ENCODE results near the gene MTHFD2. TPM values are rescaled to one million over a fixed set of nuclear protein-coding genes. Genes with fewer than 3 reads are reported as not detected.

The MTHFD2 gene
- total RNA-seq, 1 donor from 2014 or later = 101 TPM

GRCh38 chr2:74199275-74199701, 873 bp downstream of the MTHFD2 start:
- peaks cover 28% of the 10 kb centered on the region for H3K4me1 Mint-ChIP-seq

GRCh38 chr2:74199871-74200305, 1.5 kb downstream of the MTHFD2 start:
- TF ChIP-seq EZH2 (IDR thresholded peaks at IDR 0.05) = no peak
- TF ChIP-seq CTCF (IDR thresholded peaks at IDR 0.05) = no peak
- TF ChIP-seq EZH2phosphoT487 (IDR thresholded peaks at IDR 0.05) = no peak
- Histone ChIP-seq H3K27ac (no peak overlapping the region), H3K27me3 (no peaks in the 10 kb centered on the region)

More at GRCh38 chr2:74199275-74199701, 873 bp downstream of the MTHFD2 start:
- H3K9me3 ChIP-seq (ENCODE audit: low read depth) = no peaks in the 10 kb centered on the region
- H3K27me3 Mint-ChIP-seq (ENCODE audit: insufficient read depth, low read depth) = peaks cover 6% of the 10 kb centered on the region
- no peak overlapping the region for H3K27ac ChIP-seq
- peaks cover 10% of the 10 kb centered on the region for H3K4me1 ChIP-seq
- H3K4me3 Mint-ChIP-seq = peak overlapping the region; percentile 100
- peaks cover 6% of the 10 kb centered on the region for H3K36me3 Mint-ChIP-seq
- peaks cover 24% of the 10 kb centered on the region for H3F3A ChIP-seq (ENCODE audit: low read depth)
- TF ChIP-seq CTCF (IDR thresholded peaks at IDR 0.05) (no peak), EZH2phosphoT487 (IDR thresholded peaks at IDR 0.05) (no peak), EZH2 (IDR thresholded peaks at IDR 0.05) (no peak)
- no peaks in the 10 kb centered on the region for H3K9me3 Mint-ChIP-seq
- H3K27me3 ChIP-seq = no peaks in the 10 kb centered on the region
- H3K36me3 ChIP-seq = no peaks in the 10 kb centered on the region
- DNase-seq (ENCODE audit: low spot score) = no peak
- peaks cover 53% of the 10 kb centered on the region for H3K79me2 ChIP-seq (ENCODE audit: low read depth)
- peaks cover 45% of the 10 kb centered on the region for H4K20me1 ChIP-seq (ENCODE audit: low read depth)
- no peak overlapping the region for H3K27ac Mint-ChIP-seq
- H3K4me2 ChIP-seq = peak overlapping the region; percentile 90
- H2AFZ ChIP-seq (replicated peaks) = no peak overlapping the region
- no peak overlapping the region for H3K9ac ChIP-seq
- H3K4me3 ChIP-seq = peak overlapping the region; percentile 81

GRCh38 chr2:74201196-74201595, 2.8 kb downstream of the MTHFD2 start:
- H3K27ac ChIP-seq = no peak overlapping the region
- no peak overlapping the region for H2AFZ ChIP-seq (replicated peaks)
- DNase-seq (ENCODE audit: low spot score) = no peak
- H3K9me3 Mint-ChIP-seq = no peaks in the 10 kb centered on the region
- TF ChIP-seq CTCF (IDR thresholded peaks at IDR 0.05) (no peak), EZH2 (IDR thresholded peaks at IDR 0.05) (no peak), EZH2phosphoT487 (IDR thresholded peaks at IDR 0.05) (no peak)
- peaks cover 72% of the 10 kb centered on the region for H3K79me2 ChIP-seq (ENCODE audit: low read depth)
- peaks cover 64% of the 10 kb centered on the region for H4K20me1 ChIP-seq (ENCODE audit: low read depth)
- no peak overlapping the region for H3K4me2 ChIP-seq
- no peak overlapping the region for H3K9ac ChIP-seq
- H3K4me3 ChIP-seq = no peak overlapping the region
- H3K27me3 ChIP-seq = no peaks in the 10 kb centered on the region
- no peak overlapping the region for H3K4me3 Mint-ChIP-seq
- no peak overlapping the region for H3K27ac Mint-ChIP-seq
- H3K9me3 ChIP-seq (ENCODE audit: low read depth) = no peaks in the 10 kb centered on the region
- no peaks in the 10 kb centered on the region for H3K36me3 ChIP-seq
- H3F3A ChIP-seq (ENCODE audit: low read depth) = peaks cover 24% of the 10 kb centered on the region
- peaks cover 15% of the 10 kb centered on the region for H3K4me1 ChIP-seq
- peaks cover 6% of the 10 kb centered on the region for H3K27me3 Mint-ChIP-seq (ENCODE audit: insufficient read depth, low read depth)
- H3K4me1 Mint-ChIP-seq = peaks cover 31% of the 10 kb centered on the region
- peaks cover 7% of the 10 kb centered on the region for H3K36me3 Mint-ChIP-seq

More at GRCh38 chr2:74199871-74200305, 1.5 kb downstream of the MTHFD2 start:
- H2AFZ ChIP-seq (replicated peaks) = no peak overlapping the region
- H3K9me3 Mint-ChIP-seq = no peaks in the 10 kb centered on the region
- H3K9me3 ChIP-seq (ENCODE audit: low read depth) = no peaks in the 10 kb centered on the region
- H3K36me3 Mint-ChIP-seq = peaks cover 6% of the 10 kb centered on the region
- peak; percentile 22 for DNase-seq (ENCODE audit: low spot score)
- no peaks in the 10 kb centered on the region for H3K36me3 ChIP-seq
- peaks cover 28% of the 10 kb centered on the region for H3K4me1 Mint-ChIP-seq
- H3K4me1 ChIP-seq = peaks cover 10% of the 10 kb centered on the region
- H3K27ac Mint-ChIP-seq = peak overlapping the region; percentile 34
- peaks cover 51% of the 10 kb centered on the region for H4K20me1 ChIP-seq (ENCODE audit: low read depth)
- peaks cover 59% of the 10 kb centered on the region for H3K79me2 ChIP-seq (ENCODE audit: low read depth)
- peak overlapping the region; percentile 90 for H3K4me2 ChIP-seq
- peak overlapping the region; percentile 100 for H3K4me3 Mint-ChIP-seq
- peaks cover 6% of the 10 kb centered on the region for H3K27me3 Mint-ChIP-seq (ENCODE audit: insufficient read depth, low read depth)
- no peak overlapping the region for H3K9ac ChIP-seq
- H3F3A ChIP-seq (ENCODE audit: low read depth) = peaks cover 24% of the 10 kb centered on the region
- peak overlapping the region; percentile 81 for H3K4me3 ChIP-seq
